Loucy (cell line): ENCODE data around the gene NSUN5.
"Not testable (repeated sequence)": the region's sequence is repeated elsewhere in the genome, so short reads cannot be mapped to it uniquely, and the experiment has no call there.

Experiments used
- CTCF ChIP-seq: fragments of 200-600 bp; sonication (generic); conservative IDR thresholded peaks from 2 replicates; pipeline ENCODE4 v1.5.1; 2014; ENCODE audit warnings: mild to moderate bottlenecking, antibody characterized with exemption, low read length
- EZH2phosphoT487 ChIP-seq: fragments of 200-600 bp; IDR thresholded peaks from 2 replicates; pipeline ENCODE4 v1.6.1; 2018; ENCODE audit warnings: antibody characterized with exemption, mild to moderate bottlenecking, moderate library complexity, borderline replicate concordance

- TF ChIP-seq CTCF, EZH2phosphoT487: not testable (repeated sequence)
These were observed 7.5 kb downstream of the NSUN5 start for GRCh38 chr7:73301108-73301507.
